ENCODE results near the gene SLC16A11. TPM values are rescaled to one million over a fixed set of nuclear protein-coding genes. Genes with fewer than 3 reads are reported as not detected.

The SLC16A11 gene
- total and polyA plus RNA-seq, 9 of the 15 experiments (the other 6 are each of a cell fraction or from before 2014, with no cell fraction given): not detected

DNA sequence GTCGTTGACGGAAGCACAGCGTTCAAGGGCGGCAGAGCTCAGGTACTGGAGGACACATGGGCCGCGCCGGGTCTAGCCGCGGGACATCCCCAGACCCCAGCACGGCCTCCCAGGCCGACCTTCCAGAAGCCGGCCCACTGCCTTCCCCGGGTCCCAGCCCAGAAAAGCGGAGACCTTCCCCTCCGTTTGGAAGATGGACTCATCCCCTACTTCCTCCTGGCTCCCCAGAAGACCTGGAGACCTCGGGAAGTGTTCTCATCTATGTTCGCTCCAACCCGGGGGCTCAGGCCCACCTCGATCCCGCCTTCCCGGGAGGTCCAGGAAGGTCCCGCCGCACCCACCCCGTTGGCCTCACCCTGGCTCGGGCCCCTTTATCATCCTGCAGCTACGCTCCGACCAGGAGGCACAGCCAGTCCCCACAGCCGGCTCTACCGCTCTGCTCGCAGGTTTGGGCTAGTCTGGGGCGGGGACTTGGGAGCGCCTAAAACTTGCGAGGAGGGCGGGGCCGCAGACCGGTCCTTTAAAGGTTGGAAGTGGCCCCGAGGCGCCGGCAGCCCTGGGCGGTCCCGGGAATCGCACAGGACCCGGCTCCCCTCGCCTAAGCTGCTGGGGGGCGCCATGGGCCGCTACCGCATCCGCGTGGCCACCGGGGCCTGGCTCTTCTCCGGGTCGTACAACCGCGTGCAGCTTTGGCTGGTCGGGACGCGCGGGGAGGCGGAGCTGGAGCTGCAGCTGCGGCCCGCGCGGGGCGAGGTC, 48.2 kb downstream of the SLC16A11 start, which contains the start of gene ALOX12 (continued):
- TF ChIP-seq THAP12 (CRISPR knock-in tag; IDR thresholded peaks at IDR 0.05): no peak
- no peak for TF ChIP-seq ZNF584 (CRISPR knock-in tag; IDR thresholded peaks at IDR 0.05; ENCODE audit: low read depth)
- no peak for TF ChIP-seq EZH2 (IDR thresholded peaks at IDR 0.05; ENCODE audit: borderline replicate concordance, low read depth, low read length)
- TF ChIP-seq, protein P1, sequence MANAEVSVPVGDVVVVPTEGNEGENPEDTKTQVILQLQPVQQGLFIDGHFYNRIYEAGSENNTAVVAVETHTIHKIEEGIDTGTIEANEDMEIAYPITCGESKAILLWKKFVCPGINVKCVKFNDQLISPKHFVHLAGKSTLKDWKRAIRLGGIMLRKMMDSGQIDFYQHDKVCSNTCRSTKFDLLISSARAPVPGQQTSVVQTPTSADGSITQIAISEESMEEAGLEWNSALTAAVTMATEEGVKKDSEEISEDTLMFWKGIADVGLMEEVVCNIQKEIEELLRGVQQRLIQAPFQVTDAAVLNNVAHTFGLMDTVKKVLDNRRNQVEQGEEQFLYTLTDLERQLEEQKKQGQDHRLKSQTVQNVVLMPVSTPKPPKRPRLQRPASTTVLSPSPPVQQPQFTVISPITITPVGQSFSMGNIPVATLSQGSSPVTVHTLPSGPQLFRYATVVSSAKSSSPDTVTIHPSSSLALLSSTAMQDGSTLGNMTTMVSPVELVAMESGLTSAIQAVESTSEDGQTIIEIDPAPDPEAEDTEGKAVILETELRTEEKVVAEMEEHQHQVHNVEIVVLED (CRISPR knock-in tag; IDR thresholded peaks at IDR 0.05): no peak
- no peak for TF ChIP-seq FOXM1 (IDR thresholded peaks at IDR 0.05; ENCODE audit: low read depth)
- TF ChIP-seq FOXM1 (CRISPR knock-in tag; IDR thresholded peaks at IDR 0.05; ENCODE audit: low read depth): no peak
- no peak for TF ChIP-seq ZNF311 (CRISPR knock-in tag; IDR thresholded peaks at IDR 0.05)
- TF ChIP-seq ZBTB17 (CRISPR knock-in tag; IDR thresholded peaks at IDR 0.05): no peak
- no peak for TF ChIP-seq ZC3H11A (IDR thresholded peaks at IDR 0.05; ENCODE audit: low read depth, low read length)
- TF ChIP-seq, protein P2, sequence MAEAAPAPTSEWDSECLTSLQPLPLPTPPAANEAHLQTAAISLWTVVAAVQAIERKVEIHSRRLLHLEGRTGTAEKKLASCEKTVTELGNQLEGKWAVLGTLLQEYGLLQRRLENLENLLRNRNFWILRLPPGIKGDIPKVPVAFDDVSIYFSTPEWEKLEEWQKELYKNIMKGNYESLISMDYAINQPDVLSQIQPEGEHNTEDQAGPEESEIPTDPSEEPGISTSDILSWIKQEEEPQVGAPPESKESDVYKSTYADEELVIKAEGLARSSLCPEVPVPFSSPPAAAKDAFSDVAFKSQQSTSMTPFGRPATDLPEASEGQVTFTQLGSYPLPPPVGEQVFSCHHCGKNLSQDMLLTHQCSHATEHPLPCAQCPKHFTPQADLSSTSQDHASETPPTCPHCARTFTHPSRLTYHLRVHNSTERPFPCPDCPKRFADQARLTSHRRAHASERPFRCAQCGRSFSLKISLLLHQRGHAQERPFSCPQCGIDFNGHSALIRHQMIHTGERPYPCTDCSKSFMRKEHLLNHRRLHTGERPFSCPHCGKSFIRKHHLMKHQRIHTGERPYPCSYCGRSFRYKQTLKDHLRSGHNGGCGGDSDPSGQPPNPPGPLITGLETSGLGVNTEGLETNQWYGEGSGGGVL (CRISPR knock-in tag; IDR thresholded peaks at IDR 0.05): no peak
- TF ChIP-seq, protein P3, sequence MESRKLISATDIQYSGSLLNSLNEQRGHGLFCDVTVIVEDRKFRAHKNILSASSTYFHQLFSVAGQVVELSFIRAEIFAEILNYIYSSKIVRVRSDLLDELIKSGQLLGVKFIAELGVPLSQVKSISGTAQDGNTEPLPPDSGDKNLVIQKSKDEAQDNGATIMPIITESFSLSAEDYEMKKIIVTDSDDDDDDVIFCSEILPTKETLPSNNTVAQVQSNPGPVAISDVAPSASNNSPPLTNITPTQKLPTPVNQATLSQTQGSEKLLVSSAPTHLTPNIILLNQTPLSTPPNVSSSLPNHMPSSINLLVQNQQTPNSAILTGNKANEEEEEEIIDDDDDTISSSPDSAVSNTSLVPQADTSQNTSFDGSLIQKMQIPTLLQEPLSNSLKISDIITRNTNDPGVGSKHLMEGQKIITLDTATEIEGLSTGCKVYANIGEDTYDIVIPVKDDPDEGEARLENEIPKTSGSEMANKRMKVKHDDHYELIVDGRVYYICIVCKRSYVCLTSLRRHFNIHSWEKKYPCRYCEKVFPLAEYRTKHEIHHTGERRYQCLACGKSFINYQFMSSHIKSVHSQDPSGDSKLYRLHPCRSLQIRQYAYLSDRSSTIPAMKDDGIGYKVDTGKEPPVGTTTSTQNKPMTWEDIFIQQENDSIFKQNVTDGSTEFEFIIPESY (CRISPR knock-in tag; IDR thresholded peaks at IDR 0.05): peak; percentile 92
- TF ChIP-seq MCM3 (IDR thresholded peaks at IDR 0.05): no peak
- no peak for TF ChIP-seq SIN3A (IDR thresholded peaks at IDR 0.05; ENCODE audit: borderline replicate concordance in 2 of 2, control insufficient read depth in 1 of 2, low read depth in 2 of 2, low read length in 2 of 2)
- TF ChIP-seq ZNF436 (CRISPR knock-in tag; IDR thresholded peaks at IDR 0.05): no peak
- TF ChIP-seq POLR2G (IDR thresholded peaks at IDR 0.05; ENCODE audit: low read depth, low read length): 0 out of 2 replicates have a peak, but pooled peaks have one; percentile 42
- no peak for TF ChIP-seq TFAM (CRISPR knock-in tag; conservative IDR thresholded peaks at IDR 0.05)
- no peak for TF ChIP-seq ARID2 (IDR thresholded peaks at IDR 0.05)
